Osteocyte (in vitro differentiated cells): ENCODE measurements around the gene FRAS1. TPM values are rescaled to one million over a fixed set of nuclear protein-coding genes. Genes with fewer than 3 reads are reported as not detected.
"Not testable (repeated sequence)": the region's sequence is repeated elsewhere in the genome, so short reads cannot be mapped to it uniquely, and the experiment has no call there.

Experiments
- DNase-seq: peaks from one replicate; pipeline ENCODE4 v3.0.0; 2021; ENCODE audit warnings: mixed read lengths; ENCODE audit not compliant: unreplicated experiment; ENCODE audit errors: extremely low spot score
- H3K27ac Mint-ChIP-seq: one replicate; pipeline ENCODE4 v1.8.0; 2021; ENCODE audit warnings: mild to moderate bottlenecking, mixed read lengths; ENCODE audit not compliant: unreplicated experiment
- H3K27me3 Mint-ChIP-seq: one replicate; pipeline ENCODE4 v1.8.0; 2021; ENCODE audit warnings: mixed read lengths; ENCODE audit not compliant: unreplicated experiment
- H3K36me3 Mint-ChIP-seq: one replicate; pipeline ENCODE4 v1.8.0; 2021; ENCODE audit warnings: mixed read lengths; ENCODE audit not compliant: unreplicated experiment
- H3K4me1 Mint-ChIP-seq: one replicate; pipeline ENCODE4 v1.8.0; 2021; ENCODE audit warnings: mixed read lengths; ENCODE audit not compliant: unreplicated experiment
- H3K4me3 Mint-ChIP-seq: one replicate; pipeline ENCODE4 v1.8.0; 2021; ENCODE audit warnings: mild to moderate bottlenecking, moderate library complexity, mixed read lengths; ENCODE audit not compliant: unreplicated experiment
- H3K9me3 Mint-ChIP-seq: one replicate; pipeline ENCODE4 v1.8.0; 2021; ENCODE audit warnings: mixed read lengths; ENCODE audit not compliant: unreplicated experiment
- total RNA-seq: library from RNA; stranded (reverse); gene quantifications from 2 replicates; pipeline ENCODE4 v1.2.1, GENCODE V29; 2021
- TF ChIP-seq, protein P1 (sequence below): fragments of 200-600 bp; sonication (generic); IDR thresholded peaks from 2 replicates; pipeline ENCODE4 v1.5.0; 2021; ENCODE audit warnings: antibody characterized with exemption, mild to moderate bottlenecking, moderate library complexity

Gene FRAS1
- total RNA-seq, 1 donor from 2014 or later, result 0.89 TPM

DNA sequence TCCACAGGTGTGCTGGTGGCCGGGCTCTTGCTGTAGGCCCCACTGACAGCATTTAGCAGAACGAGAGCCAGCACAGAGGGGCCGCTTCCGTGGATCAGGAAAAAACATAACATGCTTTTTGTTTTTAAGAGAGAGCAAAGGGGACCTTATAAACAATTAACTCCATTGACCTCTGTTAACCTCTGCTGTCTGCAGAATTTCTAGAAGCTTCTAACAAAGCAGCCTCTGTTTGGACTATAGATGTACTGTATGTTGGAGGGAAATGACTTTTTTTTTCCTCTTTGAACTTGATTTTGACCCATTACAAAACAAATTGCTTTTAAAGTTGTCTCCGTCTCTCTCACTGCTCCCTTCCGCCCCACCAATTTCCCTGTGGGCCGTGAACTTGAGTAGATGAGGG, 210.7 kb downstream of the FRAS1 start:
- TF ChIP-seq, protein P1, sequence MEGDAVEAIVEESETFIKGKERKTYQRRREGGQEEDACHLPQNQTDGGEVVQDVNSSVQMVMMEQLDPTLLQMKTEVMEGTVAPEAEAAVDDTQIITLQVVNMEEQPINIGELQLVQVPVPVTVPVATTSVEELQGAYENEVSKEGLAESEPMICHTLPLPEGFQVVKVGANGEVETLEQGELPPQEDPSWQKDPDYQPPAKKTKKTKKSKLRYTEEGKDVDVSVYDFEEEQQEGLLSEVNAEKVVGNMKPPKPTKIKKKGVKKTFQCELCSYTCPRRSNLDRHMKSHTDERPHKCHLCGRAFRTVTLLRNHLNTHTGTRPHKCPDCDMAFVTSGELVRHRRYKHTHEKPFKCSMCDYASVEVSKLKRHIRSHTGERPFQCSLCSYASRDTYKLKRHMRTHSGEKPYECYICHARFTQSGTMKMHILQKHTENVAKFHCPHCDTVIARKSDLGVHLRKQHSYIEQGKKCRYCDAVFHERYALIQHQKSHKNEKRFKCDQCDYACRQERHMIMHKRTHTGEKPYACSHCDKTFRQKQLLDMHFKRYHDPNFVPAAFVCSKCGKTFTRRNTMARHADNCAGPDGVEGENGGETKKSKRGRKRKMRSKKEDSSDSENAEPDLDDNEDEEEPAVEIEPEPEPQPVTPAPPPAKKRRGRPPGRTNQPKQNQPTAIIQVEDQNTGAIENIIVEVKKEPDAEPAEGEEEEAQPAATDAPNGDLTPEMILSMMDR, result no peak
- H3K4me3 Mint-ChIP-seq, result no peak overlapping the region
- H3K27me3 Mint-ChIP-seq, result peaks cover 4% of the 10 kb centered on the region
- H3K27ac Mint-ChIP-seq, result no peak overlapping the region
- H3K4me1 Mint-ChIP-seq, result no peaks in the 10 kb centered on the region
- H3K36me3 Mint-ChIP-seq, result no peaks in the 10 kb centered on the region
- H3K9me3 Mint-ChIP-seq, result peaks cover 5% of the 10 kb centered on the region
- no peak for DNase-seq

DNA sequence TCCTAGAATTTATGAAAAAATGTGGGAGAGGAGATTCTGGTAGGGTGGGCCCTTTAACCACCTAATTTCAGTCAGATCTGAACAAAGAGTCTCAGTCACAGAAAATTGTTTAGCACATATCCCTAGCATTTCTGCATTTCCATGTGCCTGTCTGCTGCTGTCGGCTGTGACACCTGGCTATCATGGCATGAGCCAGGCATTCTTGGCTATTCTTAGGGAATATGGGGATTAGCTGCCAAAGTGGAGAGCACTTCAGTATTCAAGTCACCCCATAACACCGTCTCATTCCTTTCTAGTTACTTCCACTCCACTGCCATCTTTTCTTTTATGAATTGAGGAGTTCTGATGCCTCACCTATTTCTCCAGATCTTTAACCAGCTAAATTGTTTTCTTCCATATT, 211.5 kb downstream of the FRAS1 start:
- no peak overlapping the region for H3K4me3 Mint-ChIP-seq
- no peak for DNase-seq
- H3K27me3 Mint-ChIP-seq, result no peaks in the 10 kb centered on the region
- peaks cover 5% of the 10 kb centered on the region for H3K9me3 Mint-ChIP-seq
- H3K36me3 Mint-ChIP-seq, result no peaks in the 10 kb centered on the region
- no peak overlapping the region for H3K27ac Mint-ChIP-seq
- TF ChIP-seq, protein P1, result no peak
- no peaks in the 10 kb centered on the region for H3K4me1 Mint-ChIP-seq

DNA sequence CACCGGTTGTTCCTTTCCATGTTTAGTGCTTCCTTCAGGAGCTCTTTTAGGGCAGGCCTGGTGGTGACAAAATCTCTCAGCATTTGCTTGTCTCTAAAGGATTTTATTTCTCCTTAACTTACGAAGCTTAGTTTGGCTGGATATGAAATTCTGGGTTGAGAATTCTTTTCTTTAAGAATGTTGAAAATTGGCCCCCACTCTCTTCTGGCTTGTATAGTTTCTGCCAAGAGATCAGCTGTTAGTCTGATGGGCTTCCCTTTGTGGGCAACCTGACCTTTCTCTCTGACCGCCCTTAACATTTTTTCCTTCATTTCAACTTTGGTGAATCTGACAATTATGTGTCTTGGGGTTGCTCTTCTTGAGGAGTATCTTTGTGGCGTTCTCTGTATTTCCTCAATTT, 218.3 kb downstream of the FRAS1 start:
- H3K27me3 Mint-ChIP-seq, H3K27ac Mint-ChIP-seq, H3K9me3 Mint-ChIP-seq, H3K4me3 Mint-ChIP-seq, H3K4me1 Mint-ChIP-seq, DNase-seq, H3K36me3 Mint-ChIP-seq: not testable (repeated sequence)

DNA sequence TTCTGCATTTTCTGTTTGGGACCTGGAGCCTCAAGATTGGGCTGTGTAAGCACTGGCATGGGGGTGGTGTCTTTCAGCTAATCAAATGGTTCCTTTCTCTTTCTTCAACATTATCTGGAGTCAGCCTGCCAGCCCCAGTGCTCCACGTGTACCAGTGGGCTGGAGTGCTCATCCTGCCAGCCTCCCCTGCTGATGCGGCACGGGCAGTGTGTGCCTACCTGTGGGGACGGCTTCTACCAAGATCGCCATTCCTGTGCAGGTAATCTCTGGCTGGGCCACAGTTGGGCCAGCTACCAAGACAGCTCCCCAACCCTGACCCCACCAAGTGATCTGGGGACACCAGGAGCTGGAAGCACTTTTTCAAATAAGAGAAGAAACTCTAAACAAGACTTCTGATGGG, 229.2 kb downstream of the FRAS1 start:
- H3K27me3 Mint-ChIP-seq, result peaks cover 8% of the 10 kb centered on the region
- H3K9me3 Mint-ChIP-seq, result no peaks in the 10 kb centered on the region
- no peak overlapping the region for H3K4me3 Mint-ChIP-seq
- H3K4me1 Mint-ChIP-seq, result peaks cover 5% of the 10 kb centered on the region
- H3K27ac Mint-ChIP-seq, result no peak overlapping the region
- no peaks in the 10 kb centered on the region for H3K36me3 Mint-ChIP-seq
- no peak for DNase-seq
- TF ChIP-seq, protein P1, result no peak

GRCh38 chr4:78288327-78288726, 231.2 kb downstream of the FRAS1 start:
- Mint-ChIP-seq H3K4me1 (peaks cover 8% of the 10 kb centered on the region), H3K27me3 (no peaks in the 10 kb centered on the region), H3K27ac (no peak overlapping the region), H3K9me3 (no peaks in the 10 kb centered on the region), H3K4me3 (no peak overlapping the region), H3K36me3 (no peaks in the 10 kb centered on the region)
- DNase-seq, result no peak
- TF ChIP-seq, protein P1, result no peak

DNA sequence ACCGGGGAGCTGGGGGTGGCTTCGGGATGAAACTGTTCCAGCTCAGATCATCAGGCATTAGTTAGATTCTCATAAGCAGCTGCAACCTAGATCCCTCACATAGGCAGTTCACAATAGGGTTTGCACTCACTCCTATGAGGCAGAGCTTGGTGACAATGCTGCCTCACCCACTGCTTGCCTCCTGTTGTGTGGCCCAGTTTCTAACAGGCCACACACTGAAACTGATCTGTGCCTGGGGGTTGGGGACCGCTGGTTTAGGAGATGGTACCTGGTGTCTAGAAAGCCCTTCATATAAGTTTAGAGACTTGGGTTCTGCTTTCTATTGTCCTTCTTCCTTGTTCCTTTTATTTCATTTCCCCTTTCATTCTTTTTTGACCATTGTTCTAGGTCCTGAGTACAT, 234.2 kb downstream of the FRAS1 start:
- no peak for DNase-seq
- H3K27ac Mint-ChIP-seq, result no peak overlapping the region
- no peaks in the 10 kb centered on the region for H3K9me3 Mint-ChIP-seq
- no peaks in the 10 kb centered on the region for H3K27me3 Mint-ChIP-seq
- no peaks in the 10 kb centered on the region for H3K36me3 Mint-ChIP-seq
- H3K4me3 Mint-ChIP-seq, result no peak overlapping the region
- TF ChIP-seq, protein P1, result no peak
- peaks cover 17% of the 10 kb centered on the region for H3K4me1 Mint-ChIP-seq
